ENCODE measurements around the gene M1AP. TPM values are rescaled to one million over a fixed set of nuclear protein-coding genes. Genes with fewer than 3 reads are reported as not detected.

M1AP gene
- polyA plus RNA-seq, 1 of the 3 experiments (the other 2 are of a cell fraction) = 0.02 TPM

DNA sequence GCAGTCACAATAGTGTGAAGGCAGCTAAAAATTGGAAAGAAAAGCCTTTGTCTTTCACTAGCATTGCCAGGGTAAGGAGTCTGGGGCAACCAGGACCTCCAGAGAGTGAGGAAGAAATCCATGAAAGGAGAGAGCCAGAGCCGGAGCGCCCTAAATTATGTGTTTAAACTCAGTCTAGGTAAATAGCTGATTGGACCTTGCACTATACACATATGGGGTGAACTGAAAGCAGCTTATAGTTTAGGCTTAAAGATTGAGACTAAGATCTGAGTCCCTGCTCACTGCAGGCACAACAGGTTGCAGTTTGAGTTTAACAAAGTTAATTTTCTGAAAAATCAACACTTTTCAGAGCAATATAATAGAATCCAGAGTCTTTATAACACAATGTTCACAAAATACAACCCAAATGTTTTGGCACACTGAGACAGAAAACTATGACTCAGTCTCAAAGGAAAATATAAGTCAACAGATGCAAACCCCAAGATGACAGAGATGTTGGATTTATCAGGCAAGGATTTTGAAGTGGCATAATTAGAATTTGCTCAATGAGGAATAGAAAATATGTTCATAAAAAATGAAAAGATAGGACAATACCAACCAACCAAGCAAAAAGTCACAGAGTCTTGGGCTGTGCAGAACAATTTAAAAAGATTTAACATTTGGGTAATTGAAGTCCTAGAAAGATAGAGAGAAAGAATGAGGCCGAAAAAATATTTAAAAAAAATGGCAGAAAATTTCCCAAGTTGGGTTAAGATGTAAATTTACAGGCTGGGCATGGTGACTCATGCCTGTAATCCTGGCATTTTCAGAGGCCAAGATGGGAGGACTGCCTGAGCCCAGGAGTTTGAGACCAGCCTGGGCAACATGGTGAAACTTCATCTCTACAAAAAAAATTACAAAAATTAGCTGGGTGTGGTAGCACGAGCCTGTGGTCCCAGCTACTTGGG lies 54.0 kb downstream of the M1AP start (continued):
- TF ChIP-seq, protein P1, sequence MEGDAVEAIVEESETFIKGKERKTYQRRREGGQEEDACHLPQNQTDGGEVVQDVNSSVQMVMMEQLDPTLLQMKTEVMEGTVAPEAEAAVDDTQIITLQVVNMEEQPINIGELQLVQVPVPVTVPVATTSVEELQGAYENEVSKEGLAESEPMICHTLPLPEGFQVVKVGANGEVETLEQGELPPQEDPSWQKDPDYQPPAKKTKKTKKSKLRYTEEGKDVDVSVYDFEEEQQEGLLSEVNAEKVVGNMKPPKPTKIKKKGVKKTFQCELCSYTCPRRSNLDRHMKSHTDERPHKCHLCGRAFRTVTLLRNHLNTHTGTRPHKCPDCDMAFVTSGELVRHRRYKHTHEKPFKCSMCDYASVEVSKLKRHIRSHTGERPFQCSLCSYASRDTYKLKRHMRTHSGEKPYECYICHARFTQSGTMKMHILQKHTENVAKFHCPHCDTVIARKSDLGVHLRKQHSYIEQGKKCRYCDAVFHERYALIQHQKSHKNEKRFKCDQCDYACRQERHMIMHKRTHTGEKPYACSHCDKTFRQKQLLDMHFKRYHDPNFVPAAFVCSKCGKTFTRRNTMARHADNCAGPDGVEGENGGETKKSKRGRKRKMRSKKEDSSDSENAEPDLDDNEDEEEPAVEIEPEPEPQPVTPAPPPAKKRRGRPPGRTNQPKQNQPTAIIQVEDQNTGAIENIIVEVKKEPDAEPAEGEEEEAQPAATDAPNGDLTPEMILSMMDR (IDR thresholded peaks at IDR 0.05) = no peak
- TF ChIP-seq, protein P2, sequence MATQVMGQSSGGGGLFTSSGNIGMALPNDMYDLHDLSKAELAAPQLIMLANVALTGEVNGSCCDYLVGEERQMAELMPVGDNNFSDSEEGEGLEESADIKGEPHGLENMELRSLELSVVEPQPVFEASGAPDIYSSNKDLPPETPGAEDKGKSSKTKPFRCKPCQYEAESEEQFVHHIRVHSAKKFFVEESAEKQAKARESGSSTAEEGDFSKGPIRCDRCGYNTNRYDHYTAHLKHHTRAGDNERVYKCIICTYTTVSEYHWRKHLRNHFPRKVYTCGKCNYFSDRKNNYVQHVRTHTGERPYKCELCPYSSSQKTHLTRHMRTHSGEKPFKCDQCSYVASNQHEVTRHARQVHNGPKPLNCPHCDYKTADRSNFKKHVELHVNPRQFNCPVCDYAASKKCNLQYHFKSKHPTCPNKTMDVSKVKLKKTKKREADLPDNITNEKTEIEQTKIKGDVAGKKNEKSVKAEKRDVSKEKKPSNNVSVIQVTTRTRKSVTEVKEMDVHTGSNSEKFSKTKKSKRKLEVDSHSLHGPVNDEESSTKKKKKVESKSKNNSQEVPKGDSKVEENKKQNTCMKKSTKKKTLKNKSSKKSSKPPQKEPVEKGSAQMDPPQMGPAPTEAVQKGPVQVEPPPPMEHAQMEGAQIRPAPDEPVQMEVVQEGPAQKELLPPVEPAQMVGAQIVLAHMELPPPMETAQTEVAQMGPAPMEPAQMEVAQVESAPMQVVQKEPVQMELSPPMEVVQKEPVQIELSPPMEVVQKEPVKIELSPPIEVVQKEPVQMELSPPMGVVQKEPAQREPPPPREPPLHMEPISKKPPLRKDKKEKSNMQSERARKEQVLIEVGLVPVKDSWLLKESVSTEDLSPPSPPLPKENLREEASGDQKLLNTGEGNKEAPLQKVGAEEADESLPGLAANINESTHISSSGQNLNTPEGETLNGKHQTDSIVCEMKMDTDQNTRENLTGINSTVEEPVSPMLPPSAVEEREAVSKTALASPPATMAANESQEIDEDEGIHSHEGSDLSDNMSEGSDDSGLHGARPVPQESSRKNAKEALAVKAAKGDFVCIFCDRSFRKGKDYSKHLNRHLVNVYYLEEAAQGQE (IDR thresholded peaks at IDR 0.05; ENCODE audit: low read depth, low read length) = no peak
- TF ChIP-seq, protein P3, sequence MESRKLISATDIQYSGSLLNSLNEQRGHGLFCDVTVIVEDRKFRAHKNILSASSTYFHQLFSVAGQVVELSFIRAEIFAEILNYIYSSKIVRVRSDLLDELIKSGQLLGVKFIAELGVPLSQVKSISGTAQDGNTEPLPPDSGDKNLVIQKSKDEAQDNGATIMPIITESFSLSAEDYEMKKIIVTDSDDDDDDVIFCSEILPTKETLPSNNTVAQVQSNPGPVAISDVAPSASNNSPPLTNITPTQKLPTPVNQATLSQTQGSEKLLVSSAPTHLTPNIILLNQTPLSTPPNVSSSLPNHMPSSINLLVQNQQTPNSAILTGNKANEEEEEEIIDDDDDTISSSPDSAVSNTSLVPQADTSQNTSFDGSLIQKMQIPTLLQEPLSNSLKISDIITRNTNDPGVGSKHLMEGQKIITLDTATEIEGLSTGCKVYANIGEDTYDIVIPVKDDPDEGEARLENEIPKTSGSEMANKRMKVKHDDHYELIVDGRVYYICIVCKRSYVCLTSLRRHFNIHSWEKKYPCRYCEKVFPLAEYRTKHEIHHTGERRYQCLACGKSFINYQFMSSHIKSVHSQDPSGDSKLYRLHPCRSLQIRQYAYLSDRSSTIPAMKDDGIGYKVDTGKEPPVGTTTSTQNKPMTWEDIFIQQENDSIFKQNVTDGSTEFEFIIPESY (IDR thresholded peaks at IDR 0.05; ENCODE audit: borderline replicate concordance, low read depth) = no peak

DNA sequence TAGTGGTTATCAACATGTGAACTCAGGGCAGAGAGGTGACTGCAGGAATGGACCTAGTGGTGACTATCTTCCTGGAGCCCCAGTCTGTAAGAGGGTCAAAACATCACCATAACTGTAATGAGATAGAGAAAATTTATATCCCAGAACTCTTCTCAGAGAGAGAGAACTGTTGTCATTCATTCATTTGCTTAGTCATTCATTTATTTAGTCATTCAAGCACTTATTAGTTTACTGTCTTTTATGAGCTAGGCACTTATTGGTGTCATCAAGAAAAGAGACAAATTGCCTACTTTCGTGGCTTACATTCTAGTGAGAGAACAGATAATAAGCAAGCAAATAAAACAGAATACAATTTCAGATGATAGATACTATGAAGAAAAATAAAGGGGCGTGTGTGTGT lies 59.5 kb downstream of the M1AP start:
- Histone ChIP-seq H3K79me2 (ENCODE audit: insufficient read depth) (no peaks in the 10 kb centered on the region), H3K4me3 (ENCODE audit: low read depth in 2 of 2, low read length in 1 of 2) (no peak overlapping the region), H3K27me3 (ENCODE audit: insufficient read depth) (no peaks in the 10 kb centered on the region), H3K36me3 (replicated peaks in 1 of 2; ENCODE audit: control insufficient read depth in 1 of 2, insufficient read depth in 2 of 2, low read length in 1 of 2) (no peaks in the 10 kb centered on the region), H2AFZ (ENCODE audit: low read depth) (no peak overlapping the region), H3K27ac (ENCODE audit: low read depth in 2 of 2, low read length in 1 of 2) (no peak overlapping the region), H3K4me2 (no peak overlapping the region), H3K9me3 (no peaks in the 10 kb centered on the region), H3K9ac (no peak overlapping the region), H3K4me1 (ENCODE audit: control insufficient read depth in 1 of 2, insufficient read depth in 2 of 2, low read depth in 1 of 2, low read length in 1 of 2) (peaks cover 2 to 8% of the 10 kb centered on the region in 2 experiments; a peak in 2 of 4 replicates), H4K20me1 (ENCODE audit: insufficient read depth) (no peaks in the 10 kb centered on the region), H3F3A (replicated peaks; ENCODE audit: insufficient read depth) (peaks cover 16% of the 10 kb centered on the region), H3K9me2 (no peaks in the 10 kb centered on the region)
- TF ChIP-seq TEAD4 (IDR thresholded peaks at IDR 0.05; ENCODE audit: borderline replicate concordance, insufficient read depth) = no peak
- TF ChIP-seq RXRA (IDR thresholded peaks at IDR 0.05; ENCODE audit: borderline replicate concordance, low read depth) = no peak
- TF ChIP-seq, protein P4, sequence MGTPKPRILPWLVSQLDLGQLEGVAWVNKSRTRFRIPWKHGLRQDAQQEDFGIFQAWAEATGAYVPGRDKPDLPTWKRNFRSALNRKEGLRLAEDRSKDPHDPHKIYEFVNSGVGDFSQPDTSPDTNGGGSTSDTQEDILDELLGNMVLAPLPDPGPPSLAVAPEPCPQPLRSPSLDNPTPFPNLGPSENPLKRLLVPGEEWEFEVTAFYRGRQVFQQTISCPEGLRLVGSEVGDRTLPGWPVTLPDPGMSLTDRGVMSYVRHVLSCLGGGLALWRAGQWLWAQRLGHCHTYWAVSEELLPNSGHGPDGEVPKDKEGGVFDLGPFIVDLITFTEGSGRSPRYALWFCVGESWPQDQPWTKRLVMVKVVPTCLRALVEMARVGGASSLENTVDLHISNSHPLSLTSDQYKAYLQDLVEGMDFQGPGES (IDR thresholded peaks at IDR 0.05; ENCODE audit: low read depth, low read length) = no peak
- TF ChIP-seq, protein P5, sequence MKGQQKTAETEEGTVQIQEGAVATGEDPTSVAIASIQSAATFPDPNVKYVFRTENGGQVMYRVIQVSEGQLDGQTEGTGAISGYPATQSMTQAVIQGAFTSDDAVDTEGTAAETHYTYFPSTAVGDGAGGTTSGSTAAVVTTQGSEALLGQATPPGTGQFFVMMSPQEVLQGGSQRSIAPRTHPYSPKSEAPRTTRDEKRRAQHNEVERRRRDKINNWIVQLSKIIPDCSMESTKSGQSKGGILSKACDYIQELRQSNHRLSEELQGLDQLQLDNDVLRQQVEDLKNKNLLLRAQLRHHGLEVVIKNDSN (IDR thresholded peaks at IDR 0.05; ENCODE audit: borderline replicate concordance, low read depth) = no peak
- no peak for TF ChIP-seq TAF1 (IDR thresholded peaks at IDR 0.05; ENCODE audit: borderline replicate concordance, low read depth, low read length)
- no peak for TF ChIP-seq FOXM1 (IDR thresholded peaks at IDR 0.05; ENCODE audit: low read depth)
- TF ChIP-seq RFX5 (IDR thresholded peaks at IDR 0.05; ENCODE audit: low read length) = no peak
- no peak for TF ChIP-seq NRF1 (IDR thresholded peaks at IDR 0.05; ENCODE audit: low read depth, low read length)
- no peak for TF ChIP-seq CHD2 (IDR thresholded peaks at IDR 0.05; ENCODE audit: low read length, partially characterized antibody)
- TF ChIP-seq, protein P6, sequence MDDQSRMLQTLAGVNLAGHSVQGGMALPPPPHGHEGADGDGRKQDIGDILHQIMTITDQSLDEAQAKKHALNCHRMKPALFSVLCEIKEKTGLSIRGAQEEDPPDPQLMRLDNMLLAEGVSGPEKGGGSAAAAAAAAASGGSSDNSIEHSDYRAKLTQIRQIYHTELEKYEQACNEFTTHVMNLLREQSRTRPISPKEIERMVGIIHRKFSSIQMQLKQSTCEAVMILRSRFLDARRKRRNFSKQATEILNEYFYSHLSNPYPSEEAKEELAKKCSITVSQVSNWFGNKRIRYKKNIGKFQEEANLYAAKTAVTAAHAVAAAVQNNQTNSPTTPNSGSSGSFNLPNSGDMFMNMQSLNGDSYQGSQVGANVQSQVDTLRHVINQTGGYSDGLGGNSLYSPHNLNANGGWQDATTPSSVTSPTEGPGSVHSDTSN (IDR thresholded peaks at IDR 0.05) = no peak
- TF ChIP-seq, protein P3 (IDR thresholded peaks at IDR 0.05; ENCODE audit: borderline replicate concordance, low read depth) = no peak
- POLR2A ChIA-PET = interaction anchor here (0.9 to 2.1 kb wide), 3 partner anchors 55 to 108 kb away, joined by 3 to 11 read pairs (median 3); partner anchors contain the start of genes CCDC142 and TTC31
- 52% methylated on average over 2 of the region's 2 CpGs for WGBS (ENCODE audit: low lambda C conversion rate)
- CTCF ChIA-PET = interaction anchor here (0.9 to 8.1 kb wide), 20 partner anchors 8 to 339 kb away, joined by 3 to 116 read pairs (median 14); partner anchors contain the start of genes AUP1, CCDC142, HTRA2 and LOXL3
- DNase-seq = no peak

Measured in SK-N-SH (cell line).